Cardiac muscle cell (in vitro differentiated cells and primary cell): ENCODE results near the gene BEST2. TPM values are rescaled to one million over a fixed set of nuclear protein-coding genes. Genes with fewer than 3 reads are reported as not detected.

ENCODE experiments used
- DNase-seq, 2 donors: peaks; one replicate each; pipeline versions ENCODE4 v3.0.0 to v3.0.0-alpha.2; 2010 to 2017; ENCODE audit warnings: low read depth in 1 of 2, low spot score in 1 of 2
- H3K27ac ChIP-seq: fragments of 200-600 bp; sonication (generic); 2 replicates; pipeline ENCODE4 v1.5.1; 2016
- H3K27me3 ChIP-seq: fragments of 200-600 bp; sonication (generic); 2 replicates; pipeline ENCODE4 v1.6.0; 2016; ENCODE audit warnings: control low read depth
- H3K36me3 ChIP-seq: fragments of 200-600 bp; sonication (generic); 2 replicates; pipeline ENCODE4 v1.5.1; 2016; ENCODE audit warnings: control low read depth
- H3K4me1 ChIP-seq: fragments of 200-600 bp; sonication (generic); 2 replicates; pipeline ENCODE4 v1.8.1; 2017; ENCODE audit warnings: low read depth, mild to moderate bottlenecking, mixed run types
- H3K4me3 ChIP-seq: fragments of 200-600 bp; sonication (generic); 2 replicates; pipeline ENCODE4 v1.5.1; 2016; ENCODE audit warnings: mild to moderate bottlenecking
- H3K9me3 ChIP-seq: fragments of 200-600 bp; sonication (generic); 2 replicates; pipeline ENCODE4 v1.5.1; 2017; ENCODE audit warnings: low read depth, mild to moderate bottlenecking, control low read depth
- CTCF ChIP-seq: IDR thresholded peaks from 2 replicates; pipeline ENCODE4 v1.5.1; 2012; ENCODE audit warnings: low read depth, mild to moderate bottlenecking, low read length
- polyA plus RNA-seq: library from polyadenylated mRNA; unstranded; fragments of >200 nt; fragmentation: Nextera tagmentation; extraction: Ambion mirVana; gene quantifications from 2 replicates; pipeline ENCODE4 v1.2.1, GENCODE V29; 2016
- total RNA-seq: library from RNA; depleted of rRNA; stranded (reverse); fragments of >200 nt; gene quantifications from 2 replicates; pipeline ENCODE4 v1.2.3, GENCODE V29; 2016

The BEST2 gene
- not detected in 2 replicates for total RNA-seq
- polyA plus RNA-seq, result not detected in 2 replicates

- Histone ChIP-seq H3K4me1 (peaks cover 4% of the 10 kb centered on the region), H3K36me3 (peaks cover 4% of the 10 kb centered on the region), H3K4me3 (no peak within 1 kb of the TSS), H3K9me3 (no peaks in the 10 kb centered on the region), H3K27me3 (peaks cover 52% of the 10 kb centered on the region), H3K27ac (no peak within 1 kb of the TSS)
- no peak for DNase-seq
- no peak for TF ChIP-seq CTCF
Observed at GRCh38 chr19:12751635-12752034, at the start of gene BEST2. BEST2 (plus strand) TSS chr19:12751791; CDS start chr19:12752593, 802 bp downstream.

GRCh38 chr19:12703046-12703445 lies 48.5 kb upstream of the BEST2 start:
- peaks cover 52% of the 10 kb centered on the region for H3K36me3 ChIP-seq
- no peak overlapping the region for H3K27ac ChIP-seq
- no peaks in the 10 kb centered on the region for H3K9me3 ChIP-seq
- H3K4me1 ChIP-seq, result no peaks in the 10 kb centered on the region
- TF ChIP-seq CTCF, result no peak
- no peaks in the 10 kb centered on the region for H3K27me3 ChIP-seq
- DNase-seq, result peak; percentile 44 to 53
- H3K4me3 ChIP-seq, result no peak overlapping the region

- H3K36me3 ChIP-seq, result peaks cover 66% of the 10 kb centered on the region
- no peaks in the 10 kb centered on the region for H3K9me3 ChIP-seq
- no peak for TF ChIP-seq CTCF
- H3K27ac ChIP-seq, result no peak overlapping the region
- no peak overlapping the region for H3K4me3 ChIP-seq
- no peaks in the 10 kb centered on the region for H3K27me3 ChIP-seq
- H3K4me1 ChIP-seq, result no peaks in the 10 kb centered on the region
- DNase-seq, result no peak
Observed at GRCh38 chr19:12705169-12705568, 46.4 kb upstream of the BEST2 start.

DNA sequence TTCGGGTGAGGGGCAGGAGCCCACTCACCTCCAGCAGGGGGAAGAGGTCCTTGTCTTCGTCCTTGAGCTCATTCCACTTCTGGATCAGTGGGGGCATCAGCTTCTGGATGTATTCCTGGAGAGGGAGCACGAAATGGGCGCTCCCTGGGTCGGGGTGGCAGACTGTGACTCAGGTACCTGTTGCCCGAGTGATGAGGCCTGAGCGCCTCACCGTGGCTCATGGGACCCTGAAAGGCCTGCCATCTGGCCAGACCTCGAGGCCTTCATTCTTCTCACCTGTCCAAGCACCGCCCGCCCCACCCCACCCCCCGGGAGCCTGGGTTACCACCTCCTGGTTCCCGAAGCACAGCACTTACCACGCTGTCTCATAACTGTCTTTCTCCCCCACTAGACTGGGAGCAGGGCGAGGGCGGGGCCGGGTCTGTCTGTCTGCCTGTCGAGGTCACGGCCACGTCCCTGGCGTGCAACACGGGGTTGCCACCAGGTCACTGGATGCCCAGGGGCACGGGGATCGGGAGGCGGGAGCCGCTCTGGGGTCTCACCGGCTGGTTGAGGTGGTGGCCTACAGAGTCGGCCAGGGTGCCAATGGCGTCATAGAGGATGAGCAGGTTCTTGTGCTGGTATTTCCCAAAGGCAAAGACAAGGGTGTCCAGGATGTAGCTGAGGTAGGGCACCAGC lies 45.8 kb upstream of the BEST2 start:
- Histone ChIP-seq H3K36me3 (peaks cover 71% of the 10 kb centered on the region), H3K4me1 (no peaks in the 10 kb centered on the region), H3K9me3 (no peaks in the 10 kb centered on the region), H3K4me3 (no peak overlapping the region), H3K27me3 (no peaks in the 10 kb centered on the region), H3K27ac (no peak overlapping the region)
- DNase-seq, result no peak
- TF ChIP-seq CTCF, result no peak

DNA sequence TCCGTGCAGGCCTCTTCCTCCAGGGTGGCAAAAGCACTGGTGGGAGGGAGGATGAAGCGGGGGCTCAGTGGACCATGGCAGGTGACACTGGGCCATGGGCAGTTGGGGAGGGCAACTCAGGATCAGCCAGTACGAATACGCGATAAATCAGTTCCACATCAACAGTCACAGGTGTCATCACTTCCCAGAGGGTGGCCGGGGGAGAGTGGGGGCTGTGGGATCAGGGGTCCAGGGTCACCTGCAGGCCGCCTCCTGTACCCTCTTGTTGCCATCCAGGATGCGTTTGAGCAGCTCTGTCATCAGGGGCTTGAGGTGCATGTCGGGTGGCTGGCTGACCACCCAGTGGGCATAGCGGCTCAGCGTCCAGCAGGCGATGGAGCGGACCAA lies 45.3 kb upstream of the BEST2 start:
- no peaks in the 10 kb centered on the region for H3K27me3 ChIP-seq
- no peaks in the 10 kb centered on the region for H3K9me3 ChIP-seq
- no peak overlapping the region for H3K27ac ChIP-seq
- H3K4me1 ChIP-seq, result no peaks in the 10 kb centered on the region
- peaks cover 69% of the 10 kb centered on the region for H3K36me3 ChIP-seq
- no peak for TF ChIP-seq CTCF
- DNase-seq, result no peak
- no peak overlapping the region for H3K4me3 ChIP-seq
